GM19372 (cell line): Measurements from ENCODE around the gene CNPY3.
"Not testable (repeated sequence)": the region's sequence is repeated elsewhere in the genome, so short reads cannot be mapped to it uniquely, and the experiment has no call there.

Experiments used
- ATAC-seq: cut with Tn5 transposase; IDR thresholded peaks from one replicate; pipeline ENCODE4 v1.9.1; 2021; ENCODE audit warnings: mild to moderate bottlenecking, low read depth, moderate library complexity; ENCODE audit not compliant: unreplicated experiment

The CNPY3 gene

GRCh38 chr6:42914546-42914945 lies 14.7 kb upstream of the CNPY3 start:
- ATAC-seq, result no peak

- ATAC-seq, result no peak
Measured at GRCh38 chr6:42915732-42916131, 13.5 kb upstream of the CNPY3 start, which contains the start of gene PTCRA. TSS of gene PTCRA (plus strand) at chr6:42916053. CDS start at chr6:42916070, 17 bp downstream.

GRCh38 chr6:42916288-42916687 lies 13.0 kb upstream of the CNPY3 start:
- no peak for ATAC-seq

GRCh38 chr6:42921801-42922200 lies 7.5 kb upstream of the CNPY3 start:
- ATAC-seq, result no peak

- ATAC-seq, result no peak
Measured at GRCh38 chr6:42923666-42924065, 5.6 kb upstream of the CNPY3 start.

- ATAC-seq, result no peak
Measured at GRCh38 chr6:42925248-42925857, 3.9 kb upstream of the CNPY3 start.

- peak; percentile 50 for ATAC-seq
Measured at GRCh38 chr6:42929821-42930360, 611 bp downstream of the CNPY3 start.

GRCh38 chr6:42932412-42932811 lies 3.1 kb downstream of the CNPY3 start:
- ATAC-seq, result no peak

- ATAC-seq, result no peak
Measured at GRCh38 chr6:42933205-42933604, 3.9 kb downstream of the CNPY3 start.

GRCh38 chr6:42935322-42935721 lies 6.0 kb downstream of the CNPY3 start:
- no peak for ATAC-seq

- no peak for ATAC-seq
Measured at GRCh38 chr6:42936398-42936797, 7.1 kb downstream of the CNPY3 start.

GRCh38 chr6:42937548-42938427 lies 8.5 kb downstream of the CNPY3 start:
- ATAC-seq, result no peak

GRCh38 chr6:42938428-42938796 lies 9.1 kb downstream of the CNPY3 start:
- ATAC-seq, result no peak

GRCh38 chr6:42938987-42939809 lies 9.9 kb downstream of the CNPY3 start:
- no peak for ATAC-seq

GRCh38 chr6:42939810-42940167 lies 10.5 kb downstream of the CNPY3 start:
- ATAC-seq, result no peak

GRCh38 chr6:42940493-42941045 lies 11.3 kb downstream of the CNPY3 start:
- no peak for ATAC-seq

- not testable (repeated sequence) for ATAC-seq
Measured at GRCh38 chr6:42941356-42941755, 12.1 kb downstream of the CNPY3 start.

GRCh38 chr6:42942444-42942843 lies 13.2 kb downstream of the CNPY3 start:
- no peak for ATAC-seq

GRCh38 chr6:42947950-42948349 lies 18.7 kb downstream of the CNPY3 start:
- no peak for ATAC-seq

- ATAC-seq, result no peak
Measured at GRCh38 chr6:42952389-42952788, 23.1 kb downstream of the CNPY3 start.

- not testable (repeated sequence) for ATAC-seq
Measured at GRCh38 chr6:42954405-42954804, 25.1 kb downstream of the CNPY3 start.
